ENCODE measurements around the gene SCP2. TPM values are rescaled to one million over a fixed set of nuclear protein-coding genes. Genes with fewer than 3 reads are reported as not detected.
A peak's percentile ranks its signal among the peaks of the same experiment; 100 is the strongest.

The SCP2 gene
- total RNA-seq, 1 donor from 2014 or later, result 61.9 TPM

GRCh38 chr1:53067886-53068285 lies 140.8 kb downstream of the SCP2 start:
- no peaks in the 10 kb centered on the region for H3K36me3 ChIP-seq
- DNase-seq (ENCODE audit: extremely low spot score in 2 of 2), result no peak
- no peak overlapping the region for H3K4me3 ChIP-seq
- intact Hi-C loops (cut with DNase I), result no loop called here
- H3K27ac ChIP-seq, result peak overlapping the region; percentile 18
- peaks cover 3% of the 10 kb centered on the region for H3K4me1 ChIP-seq
- H3K9me3 ChIP-seq, result no peaks in the 10 kb centered on the region
- H3K27me3 ChIP-seq, result no peaks in the 10 kb centered on the region
- TF ChIP-seq POLR2A (IDR thresholded peaks at IDR 0.05) (no peak), POLR2AphosphoS5 (IDR thresholded peaks at IDR 0.05; ENCODE audit: insufficient read depth in 1 of 2, low read depth in 1 of 2) (no peak)
- TF ChIP-seq, protein P1, sequence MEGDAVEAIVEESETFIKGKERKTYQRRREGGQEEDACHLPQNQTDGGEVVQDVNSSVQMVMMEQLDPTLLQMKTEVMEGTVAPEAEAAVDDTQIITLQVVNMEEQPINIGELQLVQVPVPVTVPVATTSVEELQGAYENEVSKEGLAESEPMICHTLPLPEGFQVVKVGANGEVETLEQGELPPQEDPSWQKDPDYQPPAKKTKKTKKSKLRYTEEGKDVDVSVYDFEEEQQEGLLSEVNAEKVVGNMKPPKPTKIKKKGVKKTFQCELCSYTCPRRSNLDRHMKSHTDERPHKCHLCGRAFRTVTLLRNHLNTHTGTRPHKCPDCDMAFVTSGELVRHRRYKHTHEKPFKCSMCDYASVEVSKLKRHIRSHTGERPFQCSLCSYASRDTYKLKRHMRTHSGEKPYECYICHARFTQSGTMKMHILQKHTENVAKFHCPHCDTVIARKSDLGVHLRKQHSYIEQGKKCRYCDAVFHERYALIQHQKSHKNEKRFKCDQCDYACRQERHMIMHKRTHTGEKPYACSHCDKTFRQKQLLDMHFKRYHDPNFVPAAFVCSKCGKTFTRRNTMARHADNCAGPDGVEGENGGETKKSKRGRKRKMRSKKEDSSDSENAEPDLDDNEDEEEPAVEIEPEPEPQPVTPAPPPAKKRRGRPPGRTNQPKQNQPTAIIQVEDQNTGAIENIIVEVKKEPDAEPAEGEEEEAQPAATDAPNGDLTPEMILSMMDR (IDR thresholded peaks at IDR 0.05), result no peak

GRCh38 chr1:53068314-53069099 lies 141.4 kb downstream of the SCP2 start:
- Histone ChIP-seq H3K4me3 (no peak overlapping the region), H3K36me3 (no peaks in the 10 kb centered on the region), H3K4me1 (no peaks in the 10 kb centered on the region), H3K27ac (no peak overlapping the region), H3K9me3 (no peaks in the 10 kb centered on the region), H3K27me3 (no peaks in the 10 kb centered on the region)
- intact Hi-C loops (cut with DNase I), result no loop called here
- TF ChIP-seq POLR2AphosphoS5 (IDR thresholded peaks at IDR 0.05; ENCODE audit: insufficient read depth in 1 of 2, low read depth in 1 of 2), result no peak
- TF ChIP-seq, protein P1 (IDR thresholded peaks at IDR 0.05), result no peak
- no peak for TF ChIP-seq POLR2A (IDR thresholded peaks at IDR 0.05)
- peak in 1 of 2 donors; percentile 85 for DNase-seq (ENCODE audit: extremely low spot score in 2 of 2)

DNA sequence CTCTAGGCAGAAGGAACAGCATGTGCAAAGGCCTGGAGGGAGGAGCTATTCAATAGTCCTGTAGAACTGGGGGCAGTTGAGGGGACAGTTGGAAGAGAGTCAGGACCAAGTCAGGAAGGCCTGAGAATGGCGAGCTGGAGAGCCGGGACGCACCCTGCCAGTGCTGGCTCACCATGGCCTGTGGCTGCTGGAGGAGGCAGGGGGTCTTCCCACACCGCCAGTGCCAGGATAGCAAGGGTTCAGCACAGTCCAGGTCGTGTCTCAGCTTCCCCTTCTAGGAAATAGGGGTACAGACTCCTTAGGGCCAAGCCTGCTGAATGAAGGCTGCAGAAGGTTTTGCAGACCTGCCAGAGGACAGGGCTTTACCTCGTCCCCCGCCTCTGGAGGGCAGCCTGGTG lies 142.2 kb downstream of the SCP2 start:
- no peak for DNase-seq (ENCODE audit: extremely low spot score in 2 of 2)
- intact Hi-C loops (cut with DNase I), result no loop called here
- H3K4me1 ChIP-seq, result no peaks in the 10 kb centered on the region
- no peak for TF ChIP-seq POLR2AphosphoS5 (IDR thresholded peaks at IDR 0.05; ENCODE audit: insufficient read depth in 1 of 2, low read depth in 1 of 2)
- TF ChIP-seq, protein P1 (IDR thresholded peaks at IDR 0.05), result no peak
- TF ChIP-seq POLR2A (IDR thresholded peaks at IDR 0.05), result no peak
- H3K36me3 ChIP-seq, result no peaks in the 10 kb centered on the region
- H3K4me3 ChIP-seq, result no peak overlapping the region
- no peak overlapping the region for H3K27ac ChIP-seq
- H3K9me3 ChIP-seq, result no peaks in the 10 kb centered on the region
- no peaks in the 10 kb centered on the region for H3K27me3 ChIP-seq

DNA sequence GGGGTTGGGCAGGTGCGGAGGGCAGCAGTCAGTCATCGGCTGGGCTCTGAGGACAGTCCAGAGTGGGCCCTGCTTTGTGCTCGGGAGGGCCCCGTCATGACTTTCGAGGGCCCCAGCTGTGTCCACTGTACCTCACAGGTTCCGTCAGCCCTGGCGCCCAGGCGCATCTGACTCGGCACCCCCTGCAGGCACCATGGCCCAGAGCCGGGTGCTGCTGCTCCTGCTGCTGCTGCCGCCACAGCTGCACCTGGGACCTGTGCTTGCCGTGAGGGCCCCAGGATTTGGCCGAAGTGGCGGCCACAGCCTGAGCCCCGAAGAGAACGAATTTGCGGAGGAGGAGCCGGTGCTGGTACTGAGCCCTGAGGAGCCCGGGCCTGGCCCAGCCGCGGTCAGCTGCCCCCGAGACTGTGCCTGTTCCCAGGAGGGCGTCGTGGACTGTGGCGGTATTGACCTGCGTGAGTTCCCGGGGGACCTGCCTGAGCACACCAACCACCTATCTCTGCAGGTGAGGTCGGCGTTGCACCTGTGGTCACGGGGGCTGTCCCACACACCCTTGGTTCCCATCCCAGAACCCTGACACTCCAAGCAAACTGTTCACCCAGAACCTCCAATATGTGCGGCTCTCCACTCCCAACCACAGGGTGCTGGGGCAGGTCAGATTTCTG lies 142.7 kb downstream of the SCP2 start:
- no peak overlapping the region for H3K27ac ChIP-seq
- H3K4me1 ChIP-seq, result no peaks in the 10 kb centered on the region
- H3K4me3 ChIP-seq, result no peak overlapping the region
- no peaks in the 10 kb centered on the region for H3K9me3 ChIP-seq
- TF ChIP-seq, protein P1 (IDR thresholded peaks at IDR 0.05), result no peak
- TF ChIP-seq POLR2AphosphoS5 (IDR thresholded peaks at IDR 0.05; ENCODE audit: insufficient read depth in 1 of 2, low read depth in 1 of 2), result no peak
- no peak for TF ChIP-seq POLR2A (IDR thresholded peaks at IDR 0.05)
- no peaks in the 10 kb centered on the region for H3K27me3 ChIP-seq
- H3K36me3 ChIP-seq, result no peaks in the 10 kb centered on the region
- no peak for DNase-seq (ENCODE audit: extremely low spot score in 2 of 2)
- intact Hi-C loops (cut with DNase I), result no loop called here

DNA sequence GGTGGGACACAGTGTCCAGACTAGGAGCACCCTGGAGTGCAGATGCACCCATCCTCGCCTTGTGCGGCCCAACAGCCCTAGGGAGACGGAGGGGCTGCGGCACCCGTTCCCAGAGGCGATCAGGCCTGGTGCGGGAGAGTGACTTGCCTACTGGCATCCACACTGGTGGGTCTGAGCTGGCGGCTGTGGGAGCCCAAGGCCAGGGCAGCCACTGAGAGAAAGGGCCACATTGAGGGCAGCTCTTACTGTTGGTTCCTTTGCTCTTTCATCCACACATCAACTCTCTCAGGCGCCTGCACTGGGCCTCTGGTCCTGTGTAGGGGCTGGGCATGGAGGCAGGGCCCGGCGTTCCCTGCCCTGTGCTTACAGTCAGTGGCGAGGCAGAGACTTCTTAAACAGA lies 143.5 kb downstream of the SCP2 start:
- no peak for DNase-seq (ENCODE audit: extremely low spot score in 2 of 2)
- intact Hi-C loops (cut with DNase I), result no loop called here
- no peaks in the 10 kb centered on the region for H3K36me3 ChIP-seq
- TF ChIP-seq, protein P1 (IDR thresholded peaks at IDR 0.05), result no peak
- H3K4me1 ChIP-seq, result no peaks in the 10 kb centered on the region
- H3K4me3 ChIP-seq, result no peak overlapping the region
- no peaks in the 10 kb centered on the region for H3K27me3 ChIP-seq
- no peaks in the 10 kb centered on the region for H3K9me3 ChIP-seq
- H3K27ac ChIP-seq, result no peak overlapping the region
